CD14-positive monocyte (primary cell): ENCODE measurements around the gene SLC30A5. TPM values are rescaled to one million over a fixed set of nuclear protein-coding genes. Genes with fewer than 3 reads are reported as not detected.

Source experiments
- DNase-seq, 3 donors: peaks; one replicate each; pipeline ENCODE4 v3.0.0-alpha.2; 2011 to 2022
- H2AFZ ChIP-seq: 2 replicates; pipeline ENCODE4 v1.6.0; 2012; ENCODE audit warnings: mild to moderate bottlenecking, low read depth, low read length, inconsistent platforms; ENCODE audit not compliant: insufficient read depth, poor library complexity, severe bottlenecking
- H3K27ac ChIP-seq, 2 donors: 1 replicate in 1 of 2; 2 replicates in 1 of 2; pipeline ENCODE4 v1.5.1; 2012 to 2013; ENCODE audit warnings: low read length in 2 of 2, control low read depth in 1 of 2, inconsistent platforms in 1 of 2, low read depth in 1 of 2, mild to moderate bottlenecking in 1 of 2
- H3K27me3 ChIP-seq, 2 donors: one replicate each; pipeline versions ENCODE4 v1.6.0 to v1.6.1; 2011 to 2013; ENCODE audit warnings: low read length in 2 of 2; ENCODE audit not compliant: control insufficient read depth in 2 of 2, insufficient read depth in 2 of 2
- H3K36me3 ChIP-seq, 2 donors: replicated peaks in 1 of 2; 1 replicate in 1 of 2; 2 replicates in 1 of 2; pipeline versions ENCODE4 v1.5.1 to v1.6.1; 2012 to 2013; ENCODE audit warnings: low read length in 2 of 2, control low read depth in 1 of 2, inconsistent platforms in 1 of 2, mild to moderate bottlenecking in 1 of 2; ENCODE audit not compliant: insufficient read depth in 2 of 2, control insufficient read depth in 1 of 2
- H3K4me1 ChIP-seq, 2 donors: 1 replicate in 1 of 2; 2 replicates in 1 of 2; pipeline versions ENCODE4 v1.5.1 to v1.6.1; 2012 to 2013; ENCODE audit warnings: low read length in 2 of 2, control low read depth in 1 of 2, inconsistent platforms in 1 of 2, mild to moderate bottlenecking in 1 of 2, moderate library complexity in 1 of 2; ENCODE audit not compliant: insufficient read depth in 2 of 2, control insufficient read depth in 1 of 2
- H3K4me2 ChIP-seq: replicated peaks from 2 replicates; pipeline ENCODE3; 2012; ENCODE audit warnings: low read length, moderate library complexity, mild to moderate bottlenecking; ENCODE audit not compliant: poor library complexity, severe bottlenecking; ENCODE audit errors: extremely low read depth
- H3K4me3 ChIP-seq, 3 experiments: fragments of 200-600 bp in 1 of 3; sonication (generic) in 1 of 3; replicated peaks in 1 of 3; 1 replicate in 2 of 3; 2 replicates in 1 of 3; pipeline ENCODE4 v1.5.1; 2011 to 2013; ENCODE audit warnings: low read length in 3 of 3, mild to moderate bottlenecking in 3 of 3, control low read depth in 2 of 3, low read depth in 2 of 3, inconsistent platforms in 1 of 3, moderate library complexity in 1 of 3
- H3K79me2 ChIP-seq: 2 replicates; pipeline ENCODE4 v1.6.0; 2012; ENCODE audit warnings: mild to moderate bottlenecking, control low read depth, inconsistent platforms, low read length, moderate library complexity; ENCODE audit not compliant: insufficient read depth
- H3K9ac ChIP-seq: 2 replicates; pipeline ENCODE4 v1.6.0; 2017; ENCODE audit warnings: low read length, mild to moderate bottlenecking; ENCODE audit not compliant: insufficient read depth, poor library complexity, severe bottlenecking
- H3K9me3 ChIP-seq, 2 donors: replicated peaks in 1 of 2; 1 replicate in 1 of 2; 2 replicates in 1 of 2; pipeline versions ENCODE4 v1.5.1 to v1.6.1; 2012 to 2013; ENCODE audit warnings: low read length in 2 of 2, control low read depth in 1 of 2; ENCODE audit not compliant: control insufficient read depth in 1 of 2, insufficient read depth in 1 of 2
- H4K20me1 ChIP-seq: 2 replicates; pipeline ENCODE4 v1.6.0; 2012; ENCODE audit warnings: mild to moderate bottlenecking, low read length, control low read depth, moderate library complexity; ENCODE audit not compliant: insufficient read depth
- H3K27ac Mint-ChIP-seq, 7 donors: one replicate each; pipeline ENCODE4 v1.8.0; 2020; ENCODE audit warnings: mild to moderate bottlenecking in 7 of 7, mixed read lengths in 7 of 7, moderate library complexity in 6 of 7, inconsistent platforms in 2 of 7
- H3K27me3 Mint-ChIP-seq, 3 donors: one replicate each; pipeline ENCODE4 v1.8.0; 2021 to 2022; ENCODE audit warnings: low read depth in 3 of 3, mild to moderate bottlenecking in 3 of 3, mixed read lengths in 3 of 3, moderate library complexity in 3 of 3, inconsistent platforms in 1 of 3
- H3K36me3 Mint-ChIP-seq, 2 donors: one replicate each; pipeline ENCODE4 v1.8.0; 2020; ENCODE audit warnings: mixed read lengths in 2 of 2, inconsistent platforms in 1 of 2, mild to moderate bottlenecking in 1 of 2
- H3K4me1 Mint-ChIP-seq: one replicate; pipeline ENCODE4 v1.8.0; 2020; ENCODE audit warnings: mild to moderate bottlenecking, mixed read lengths
- H3K4me3 Mint-ChIP-seq, 2 donors: one replicate each; pipeline ENCODE4 v1.8.0; 2020; ENCODE audit warnings: mild to moderate bottlenecking in 2 of 2, mixed read lengths in 2 of 2, moderate library complexity in 1 of 2
- H3K9me3 Mint-ChIP-seq, 7 donors: one replicate each; pipeline ENCODE4 v1.8.0; 2020 to 2022; ENCODE audit warnings: mixed read lengths in 7 of 7, mild to moderate bottlenecking in 6 of 7, moderate library complexity in 6 of 7, inconsistent platforms in 2 of 7
- CTCF ChIP-seq: fragments of 200-600 bp; IDR thresholded peaks from one replicate; pipeline ENCODE4 v1.8.0; 2022; ENCODE audit warnings: antibody characterized with exemption, mild to moderate bottlenecking
- WGBS: methylation state at CpG from one replicate; pipeline ENCODE4 v1.1.5; 2013; ENCODE audit warnings: missing lambda C conversion rate; ENCODE audit not compliant: insufficient coverage; 5-methylcytosine and 5-hydroxymethylcytosine counted together
- intact Hi-C, 2 donors: fragments of 100-400 bp; cut with micrococcal nuclease; formaldehyde crosslinking; loops; one replicate each; pipeline versions ENCODE4 v1.15.0 to v1.15.1; 2023
- polyA plus RNA-seq, 3 donors: library from polyadenylated mRNA; depleted of rRNA in 1 of 3; unstranded in 2 of 3; stranded (reverse) in 1 of 3; fragments of 300-500 nt in 2 of 3; fragments of >200 nt in 1 of 3; fragmentation: Illumina TruSeq in 2 of 3; gene quantifications; 1 replicate in 2 of 3; 2 replicates in 1 of 3; pipeline ENCODE4 v1.2.3, GENCODE V29; 2012 to 2021

The SLC30A5 gene
- polyA plus RNA-seq, 3 donors: 12.6 to 28.2 (median 27.0) TPM

- H2AFZ ChIP-seq: no peak overlapping the region
- Mint-ChIP-seq H3K36me3 (peaks cover 11 to 25% of the 10 kb centered on the region in 2 donors), H3K4me1 (peaks cover 9% of the 10 kb centered on the region), H3K27ac (no peak overlapping the region), H3K4me3 (no peak overlapping the region), H3K27me3 (peaks cover 0 to 2% (median 2%) of the 10 kb centered on the region in 3 donors), H3K9me3 (peaks cover 0 to 4% (median 0%) of the 10 kb centered on the region in 7 donors)
- H3K27me3 ChIP-seq: no peaks in the 10 kb centered on the region
- no peaks in the 10 kb centered on the region for H3K9me3 ChIP-seq
- no peaks in the 10 kb centered on the region for H4K20me1 ChIP-seq
- WGBS: 100% methylated on average over 1 of the region's 6 CpGs
- no peak overlapping the region for H3K27ac ChIP-seq
- intact Hi-C loops: loop anchor here (5.0 to 10.0 kb wide), 3 partner anchors 139 to 274 kb away; partner anchors contain the start of genes AK6 (in 2 of the 2), RAD17 (in 2 of the 2), TAF9 (in 2 of the 2) and CCDC125 (in 1 of the 2)
- H3K4me1 ChIP-seq: peaks cover 12 to 16% of the 10 kb centered on the region in 2 donors
- H3K79me2 ChIP-seq: peaks cover 39% of the 10 kb centered on the region
- no peak overlapping the region for H3K4me3 ChIP-seq
- TF ChIP-seq CTCF: no peak
- no peak overlapping the region for H3K9ac ChIP-seq
- no peak for DNase-seq
- H3K4me2 ChIP-seq: no peak overlapping the region
- H3K36me3 ChIP-seq: peaks cover 11 to 17% of the 10 kb centered on the region in 2 donors
Measured at GRCh38 chr5:69092969-69093368, 845 bp upstream of the SLC30A5 start.

GRCh38 chr5:69099302-69099701, 5.5 kb downstream of the SLC30A5 start:
- H3K9me3 Mint-ChIP-seq: no peaks in the 10 kb centered on the region
- Histone ChIP-seq H2AFZ (no peak overlapping the region), H3K27ac (no peak overlapping the region), H3K79me2 (peaks cover 73% of the 10 kb centered on the region), H3K9me3 (no peaks in the 10 kb centered on the region), H3K36me3 (peaks cover 26 to 71% of the 10 kb centered on the region in 2 donors), H3K9ac (no peak overlapping the region), H3K4me2 (no peak overlapping the region), H3K4me1 (peaks cover 9 to 11% of the 10 kb centered on the region in 2 donors), H3K4me3 (no peak overlapping the region), H4K20me1 (peaks cover 20% of the 10 kb centered on the region), H3K27me3 (no peaks in the 10 kb centered on the region)
- H3K27ac Mint-ChIP-seq: peak overlapping the region in 1 of 7 donors; percentile 47
- DNase-seq: no peak
- H3K4me1 Mint-ChIP-seq: peaks cover 9% of the 10 kb centered on the region
- intact Hi-C loops: loop anchor here in 1 of 2 donors (5.0 to 10.0 kb wide), 2 partner anchors 68 to 235 kb away; partner anchors contain the start of genes CCDC125 and CCNB1
- no peaks in the 10 kb centered on the region for H3K27me3 Mint-ChIP-seq
- WGBS: no CpG with 5 or more reads among the region's 3 CpGs
- peaks cover 32 to 63% of the 10 kb centered on the region in 2 donors for H3K36me3 Mint-ChIP-seq
- TF ChIP-seq CTCF: no peak
- H3K4me3 Mint-ChIP-seq: no peak overlapping the region
